SK-N-SH (cell line): ENCODE data around the gene MAP3K5. TPM values are rescaled to one million over a fixed set of nuclear protein-coding genes. Genes with fewer than 3 reads are reported as not detected.

Experiments
- CTCF ChIA-PET: fragments of 300-600, 350-600 bp; formaldehyde crosslinking; extraction: SDS; loops from one replicate; lab custom pipeline; 2021; lab: Yijun Ruan, JAX
- POLR2A ChIA-PET: fragments of 350-600 bp; sonication (Branson Sonifier 250); formaldehyde crosslinking; extraction: SDS; loops from one replicate; lab custom pipeline; 2020; ENCODE audit warnings: antibody characterized with exemption, inconsistent platforms; lab: Yijun Ruan, JAX
- DNase-seq: peaks from one replicate; pipeline ENCODE4 v3.0.0; 2012
- H2AFZ ChIP-seq: fragments of 200-600 bp; sonication (generic); 2 replicates; pipeline ENCODE4 v1.8.1; 2016; ENCODE audit warnings: antibody characterized with exemption, mild to moderate bottlenecking, low read depth
- H3F3A ChIP-seq: fragments of 200-600 bp; sonication (generic); replicated peaks from 2 replicates; pipeline ENCODE3; 2016; ENCODE audit warnings: antibody characterized with exemption, mild to moderate bottlenecking; ENCODE audit not compliant: insufficient read depth
- H3K27ac ChIP-seq, 2 experiments: fragments of 200-500 bp in 1 of 2; fragments of 200-600 bp in 1 of 2; sonication (Bioruptor generic) in 1 of 2; sonication (generic), shearing (Covaris generic) in 1 of 2; 2 replicates each; pipeline versions ENCODE4 v1.5.1 to v1.6.1; 2014 to 2016; ENCODE audit warnings: low read depth in 2 of 2, inconsistent platforms in 1 of 2, low read length in 1 of 2, mild to moderate bottlenecking in 1 of 2, mixed read lengths in 1 of 2
- H3K27me3 ChIP-seq: fragments of 200-600 bp; sonication (generic), shearing (Covaris generic); 2 replicates; pipeline ENCODE4 v1.6.1; 2016; ENCODE audit warnings: mixed run types; ENCODE audit not compliant: insufficient read depth
- H3K36me3 ChIP-seq, 2 experiments: fragments of 200-500 bp in 1 of 2; fragments of 200-600 bp in 1 of 2; sonication (Bioruptor generic) in 1 of 2; sonication (generic) in 1 of 2; replicated peaks in 1 of 2; 2 replicates each; pipeline versions ENCODE3 to v1.5.1; 2014 to 2016; ENCODE audit warnings: low read length in 1 of 2, mild to moderate bottlenecking in 1 of 2; ENCODE audit not compliant: insufficient read depth in 2 of 2, control insufficient read depth in 1 of 2
- H3K4me1 ChIP-seq, 2 experiments: fragments of 200-500 bp in 1 of 2; fragments of 200-600 bp in 1 of 2; sonication (Bioruptor generic) in 1 of 2; sonication (generic), shearing (Covaris generic) in 1 of 2; 2 replicates each; pipeline versions ENCODE4 v1.5.1 to v1.6.1; 2014 to 2016; ENCODE audit warnings: low read depth in 1 of 2, low read length in 1 of 2, mixed run types in 1 of 2; ENCODE audit not compliant: insufficient read depth in 2 of 2, control insufficient read depth in 1 of 2
- H3K4me2 ChIP-seq: fragments of 200-600 bp; sonication (generic), shearing (Covaris generic); 2 replicates; pipeline ENCODE4 v1.6.1; 2017; ENCODE audit warnings: mixed run types
- H3K4me3 ChIP-seq, 2 experiments: fragments of 200-500 bp in 1 of 2; fragments of 200-600 bp in 1 of 2; sonication (Bioruptor generic) in 1 of 2; sonication (generic), shearing (Covaris generic) in 1 of 2; 2 replicates each; pipeline versions ENCODE4 v1.5.1 to v1.8.1; 2014 to 2016; ENCODE audit warnings: low read depth in 2 of 2, inconsistent platforms in 1 of 2, low read length in 1 of 2, mild to moderate bottlenecking in 1 of 2, mixed read lengths in 1 of 2, moderate library complexity in 1 of 2
- H3K79me2 ChIP-seq: fragments of 200-600 bp; sonication (generic); 2 replicates; pipeline ENCODE4 v1.8.1; 2017; ENCODE audit warnings: mild to moderate bottlenecking; ENCODE audit not compliant: insufficient read depth
- H3K9ac ChIP-seq: fragments of 200-600 bp; sonication (generic); 2 replicates; pipeline ENCODE4 v1.6.1; 2017; ENCODE audit warnings: mixed run types
- H3K9me2 ChIP-seq: fragments of 200-600 bp; sonication (generic); 2 replicates; pipeline ENCODE4 v1.6.1; 2017; ENCODE audit warnings: mixed run types
- H3K9me3 ChIP-seq: fragments of 200-600 bp; sonication (generic); 2 replicates; pipeline ENCODE4 v1.6.1; 2017; ENCODE audit warnings: mixed run types, mild to moderate bottlenecking, moderate library complexity
- H4K20me1 ChIP-seq: fragments of 200-600 bp; sonication (generic); 2 replicates; pipeline ENCODE4 v1.6.1; 2017; ENCODE audit warnings: mild to moderate bottlenecking, mixed run types; ENCODE audit not compliant: insufficient read depth
- ELF1 ChIP-seq: IDR thresholded peaks from 2 replicates; pipeline ENCODE4 v1.4.0; 2012
- EZH2phosphoT487 ChIP-seq: fragments of 200-600 bp; sonication (generic); IDR thresholded peaks from 2 replicates; pipeline ENCODE4 v1.6.1; 2017; ENCODE audit warnings: low read depth, mixed run types, mild to moderate bottlenecking, antibody characterized with exemption, moderate library complexity, borderline replicate concordance
- FOXM1 ChIP-seq: IDR thresholded peaks from 2 replicates; pipeline ENCODE4 v1.4.0; 2012; ENCODE audit warnings: low read depth, mild to moderate bottlenecking
- GATA2 ChIP-seq: sonication (generic); formaldehyde crosslinking; IDR thresholded peaks from 2 replicates; pipeline ENCODE4 v1.5.0; 2020; ENCODE audit warnings: mild to moderate bottlenecking, missing genetic modification reagents
- MEF2A ChIP-seq: IDR thresholded peaks from 2 replicates; pipeline ENCODE4 v1.4.0; 2012; ENCODE audit warnings: low read depth, borderline replicate concordance
- MXI1 ChIP-seq: IDR thresholded peaks from 2 replicates; pipeline ENCODE4 v1.6.1; 2012; ENCODE audit warnings: mild to moderate bottlenecking, low read depth, low read length, improper control_type of control experiment
- NFIC ChIP-seq: IDR thresholded peaks from 2 replicates; pipeline ENCODE4 v1.4.0; 2012; ENCODE audit warnings: borderline replicate concordance
- NRF1 ChIP-seq: IDR thresholded peaks from 2 replicates; pipeline ENCODE4 v1.6.1; 2012; ENCODE audit warnings: low read depth, mild to moderate bottlenecking, low read length
- POLR2AphosphoS5 ChIP-seq: IDR thresholded peaks from 2 replicates; pipeline ENCODE4 v1.6.1; 2012; ENCODE audit warnings: low read depth, low read length
- RAD21 ChIP-seq: IDR thresholded peaks from 2 replicates; pipeline ENCODE4 v1.6.1; 2012; ENCODE audit warnings: mild to moderate bottlenecking, low read length
- RFX5 ChIP-seq: IDR thresholded peaks from 2 replicates; pipeline ENCODE4 v1.6.1; 2012; ENCODE audit warnings: mild to moderate bottlenecking, improper control_type of control experiment, low read length
- SIN3A ChIP-seq: IDR thresholded peaks from 2 replicates; pipeline ENCODE4 v1.6.1; 2012; ENCODE audit warnings: low read depth, mild to moderate bottlenecking, low read length, moderate library complexity, borderline replicate concordance
- SMC3 ChIP-seq: IDR thresholded peaks from 2 replicates; pipeline ENCODE4 v1.6.1; 2012; ENCODE audit warnings: low read depth, low read length, improper control_type of control experiment
- TAF1 ChIP-seq: IDR thresholded peaks from 2 replicates; pipeline ENCODE4 v1.6.1; 2012; ENCODE audit warnings: low read depth, mild to moderate bottlenecking, low read length, moderate library complexity, borderline replicate concordance
- YY1 ChIP-seq: IDR thresholded peaks from 2 replicates; pipeline ENCODE4 v1.4.0; 2012; ENCODE audit warnings: low read depth, mild to moderate bottlenecking
- WGBS: methylation state at CpG from one replicate; pipeline ENCODE4 v1.1.6; 2017; ENCODE audit warnings: low lambda C conversion rate; 5-methylcytosine and 5-hydroxymethylcytosine counted together
- polyA plus RNA-seq, 3 experiments: library from polyadenylated mRNA; depleted of rRNA; stranded (reverse); fragments of >200 nt; gene quantifications; 2 replicates each; pipeline ENCODE4 v1.2.3, GENCODE V29; 2012
- TF ChIP-seq, protein P1 (sequence below): IDR thresholded peaks from 2 replicates; pipeline ENCODE4 v1.4.0; 2012; ENCODE audit warnings: low read depth, borderline replicate concordance
- TF ChIP-seq, protein P2 (sequence below): fragments of 150-350 bp; IDR thresholded peaks from 2 replicates; pipeline ENCODE4 v1.6.1; 2016; ENCODE audit warnings: mild to moderate bottlenecking, low read depth, low read length
- TF ChIP-seq, protein P3 (sequence below): IDR thresholded peaks from 2 replicates; pipeline ENCODE4; 2012
- TF ChIP-seq, protein P4 (sequence below): fragments of 200-600 bp; sonication (generic); IDR thresholded peaks from 2 replicates; pipeline ENCODE4 v1.6.1; 2017; ENCODE audit warnings: antibody characterized with exemption, mild to moderate bottlenecking, moderate library complexity
- TF ChIP-seq, protein P5 (sequence below): fragments of 150-350 bp; IDR thresholded peaks from 2 replicates; pipeline ENCODE4 v1.6.1; 2017; ENCODE audit warnings: antibody characterized with exemption, low read length, low read depth, borderline replicate concordance
- TF ChIP-seq, protein P6 (sequence below): IDR thresholded peaks from 2 replicates; pipeline ENCODE4 v1.4.0; 2012; ENCODE audit warnings: low read depth, borderline replicate concordance

Gene MAP3K5
- polyA plus RNA-seq, 1 of the 3 experiments (the other 2 are of a cell fraction), result 1.4 TPM

DNA sequence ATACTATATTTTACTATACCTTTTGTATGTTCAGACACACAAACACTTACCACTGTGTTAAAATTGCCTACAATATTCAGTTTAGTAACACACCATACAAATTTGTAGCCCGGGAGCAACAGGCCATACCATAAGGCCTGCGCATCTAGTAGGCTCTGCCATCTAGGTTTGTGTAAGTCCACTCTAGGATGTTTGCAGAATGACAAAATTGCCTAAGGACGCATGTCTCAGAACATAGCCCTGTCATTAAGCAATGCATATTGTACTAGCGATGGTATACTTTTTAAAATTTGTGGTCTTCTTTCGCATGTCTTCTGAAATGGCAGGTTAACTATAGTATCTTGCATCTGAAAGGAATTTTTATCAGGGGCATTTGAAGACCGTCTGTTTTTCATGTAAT, 215.5 kb downstream of the MAP3K5 start:
- CTCF ChIA-PET, result no interaction called here
- Histone ChIP-seq H3K27ac (no peak overlapping the region), H3K79me2 (no peaks in the 10 kb centered on the region), H3K9me2 (no peaks in the 10 kb centered on the region), H3K4me2 (no peak overlapping the region), H2AFZ (no peak overlapping the region), H3K4me3 (no peak overlapping the region), H3F3A (no peaks in the 10 kb centered on the region), H4K20me1 (no peaks in the 10 kb centered on the region), H3K4me1 (no peaks in the 10 kb centered on the region), H3K27me3 (no peaks in the 10 kb centered on the region), H3K9ac (no peak overlapping the region), H3K9me3 (no peaks in the 10 kb centered on the region), H3K36me3 (peaks cover 0 to 13% of the 10 kb centered on the region in 2 experiments)
- TF ChIP-seq RAD21, result no peak
- no peak for DNase-seq
- WGBS, result 88% methylated on average over 6 of the region's 6 CpGs
- POLR2A ChIA-PET, result no interaction called here

DNA sequence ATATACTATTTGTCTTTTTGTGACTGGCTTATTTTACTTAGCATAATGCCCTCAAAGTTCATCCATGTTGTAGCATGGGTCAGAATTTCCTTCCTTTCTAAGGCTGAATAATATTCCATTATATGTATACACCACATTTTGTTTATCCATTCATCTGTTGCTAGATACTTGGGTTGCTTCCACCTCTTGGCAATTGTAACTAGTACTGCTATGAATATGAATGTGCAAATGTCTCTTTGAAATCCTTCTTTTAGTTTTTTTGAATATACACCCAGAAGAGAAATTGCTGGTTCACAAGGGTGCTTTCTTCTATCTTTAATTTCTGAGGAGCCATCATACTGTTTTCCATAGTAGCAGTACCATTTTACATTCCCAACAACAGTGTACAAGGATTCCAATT, 220.8 kb downstream of the MAP3K5 start:
- H2AFZ ChIP-seq, result no peak overlapping the region
- H3K9me3 ChIP-seq, result no peaks in the 10 kb centered on the region
- no peak for DNase-seq
- CTCF ChIA-PET, result no interaction called here
- H3K79me2 ChIP-seq, result no peaks in the 10 kb centered on the region
- H3K27ac ChIP-seq, result no peak overlapping the region
- H3F3A ChIP-seq, result peaks cover 3% of the 10 kb centered on the region
- TF ChIP-seq NRF1, result no peak
- TF ChIP-seq, protein P1, sequence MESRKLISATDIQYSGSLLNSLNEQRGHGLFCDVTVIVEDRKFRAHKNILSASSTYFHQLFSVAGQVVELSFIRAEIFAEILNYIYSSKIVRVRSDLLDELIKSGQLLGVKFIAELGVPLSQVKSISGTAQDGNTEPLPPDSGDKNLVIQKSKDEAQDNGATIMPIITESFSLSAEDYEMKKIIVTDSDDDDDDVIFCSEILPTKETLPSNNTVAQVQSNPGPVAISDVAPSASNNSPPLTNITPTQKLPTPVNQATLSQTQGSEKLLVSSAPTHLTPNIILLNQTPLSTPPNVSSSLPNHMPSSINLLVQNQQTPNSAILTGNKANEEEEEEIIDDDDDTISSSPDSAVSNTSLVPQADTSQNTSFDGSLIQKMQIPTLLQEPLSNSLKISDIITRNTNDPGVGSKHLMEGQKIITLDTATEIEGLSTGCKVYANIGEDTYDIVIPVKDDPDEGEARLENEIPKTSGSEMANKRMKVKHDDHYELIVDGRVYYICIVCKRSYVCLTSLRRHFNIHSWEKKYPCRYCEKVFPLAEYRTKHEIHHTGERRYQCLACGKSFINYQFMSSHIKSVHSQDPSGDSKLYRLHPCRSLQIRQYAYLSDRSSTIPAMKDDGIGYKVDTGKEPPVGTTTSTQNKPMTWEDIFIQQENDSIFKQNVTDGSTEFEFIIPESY, result no peak
- no peak for TF ChIP-seq TAF1
- no peak for TF ChIP-seq ELF1
- no peak for TF ChIP-seq RFX5
- TF ChIP-seq, protein P2, sequence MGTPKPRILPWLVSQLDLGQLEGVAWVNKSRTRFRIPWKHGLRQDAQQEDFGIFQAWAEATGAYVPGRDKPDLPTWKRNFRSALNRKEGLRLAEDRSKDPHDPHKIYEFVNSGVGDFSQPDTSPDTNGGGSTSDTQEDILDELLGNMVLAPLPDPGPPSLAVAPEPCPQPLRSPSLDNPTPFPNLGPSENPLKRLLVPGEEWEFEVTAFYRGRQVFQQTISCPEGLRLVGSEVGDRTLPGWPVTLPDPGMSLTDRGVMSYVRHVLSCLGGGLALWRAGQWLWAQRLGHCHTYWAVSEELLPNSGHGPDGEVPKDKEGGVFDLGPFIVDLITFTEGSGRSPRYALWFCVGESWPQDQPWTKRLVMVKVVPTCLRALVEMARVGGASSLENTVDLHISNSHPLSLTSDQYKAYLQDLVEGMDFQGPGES, result no peak
- TF ChIP-seq, protein P3, sequence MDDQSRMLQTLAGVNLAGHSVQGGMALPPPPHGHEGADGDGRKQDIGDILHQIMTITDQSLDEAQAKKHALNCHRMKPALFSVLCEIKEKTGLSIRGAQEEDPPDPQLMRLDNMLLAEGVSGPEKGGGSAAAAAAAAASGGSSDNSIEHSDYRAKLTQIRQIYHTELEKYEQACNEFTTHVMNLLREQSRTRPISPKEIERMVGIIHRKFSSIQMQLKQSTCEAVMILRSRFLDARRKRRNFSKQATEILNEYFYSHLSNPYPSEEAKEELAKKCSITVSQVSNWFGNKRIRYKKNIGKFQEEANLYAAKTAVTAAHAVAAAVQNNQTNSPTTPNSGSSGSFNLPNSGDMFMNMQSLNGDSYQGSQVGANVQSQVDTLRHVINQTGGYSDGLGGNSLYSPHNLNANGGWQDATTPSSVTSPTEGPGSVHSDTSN, result no peak
- TF ChIP-seq SMC3, result no peak
- no peak for TF ChIP-seq SIN3A
- TF ChIP-seq, protein P4, sequence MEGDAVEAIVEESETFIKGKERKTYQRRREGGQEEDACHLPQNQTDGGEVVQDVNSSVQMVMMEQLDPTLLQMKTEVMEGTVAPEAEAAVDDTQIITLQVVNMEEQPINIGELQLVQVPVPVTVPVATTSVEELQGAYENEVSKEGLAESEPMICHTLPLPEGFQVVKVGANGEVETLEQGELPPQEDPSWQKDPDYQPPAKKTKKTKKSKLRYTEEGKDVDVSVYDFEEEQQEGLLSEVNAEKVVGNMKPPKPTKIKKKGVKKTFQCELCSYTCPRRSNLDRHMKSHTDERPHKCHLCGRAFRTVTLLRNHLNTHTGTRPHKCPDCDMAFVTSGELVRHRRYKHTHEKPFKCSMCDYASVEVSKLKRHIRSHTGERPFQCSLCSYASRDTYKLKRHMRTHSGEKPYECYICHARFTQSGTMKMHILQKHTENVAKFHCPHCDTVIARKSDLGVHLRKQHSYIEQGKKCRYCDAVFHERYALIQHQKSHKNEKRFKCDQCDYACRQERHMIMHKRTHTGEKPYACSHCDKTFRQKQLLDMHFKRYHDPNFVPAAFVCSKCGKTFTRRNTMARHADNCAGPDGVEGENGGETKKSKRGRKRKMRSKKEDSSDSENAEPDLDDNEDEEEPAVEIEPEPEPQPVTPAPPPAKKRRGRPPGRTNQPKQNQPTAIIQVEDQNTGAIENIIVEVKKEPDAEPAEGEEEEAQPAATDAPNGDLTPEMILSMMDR, result no peak
- TF ChIP-seq NFIC, result no peak
- no peak for TF ChIP-seq EZH2phosphoT487
- no peak for TF ChIP-seq GATA2
- TF ChIP-seq MEF2A, result no peak
- TF ChIP-seq MXI1, result no peak
- TF ChIP-seq, protein P5, sequence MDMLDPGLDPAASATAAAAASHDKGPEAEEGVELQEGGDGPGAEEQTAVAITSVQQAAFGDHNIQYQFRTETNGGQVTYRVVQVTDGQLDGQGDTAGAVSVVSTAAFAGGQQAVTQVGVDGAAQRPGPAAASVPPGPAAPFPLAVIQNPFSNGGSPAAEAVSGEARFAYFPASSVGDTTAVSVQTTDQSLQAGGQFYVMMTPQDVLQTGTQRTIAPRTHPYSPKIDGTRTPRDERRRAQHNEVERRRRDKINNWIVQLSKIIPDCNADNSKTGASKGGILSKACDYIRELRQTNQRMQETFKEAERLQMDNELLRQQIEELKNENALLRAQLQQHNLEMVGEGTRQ, result no peak
- TF ChIP-seq, protein P6, sequence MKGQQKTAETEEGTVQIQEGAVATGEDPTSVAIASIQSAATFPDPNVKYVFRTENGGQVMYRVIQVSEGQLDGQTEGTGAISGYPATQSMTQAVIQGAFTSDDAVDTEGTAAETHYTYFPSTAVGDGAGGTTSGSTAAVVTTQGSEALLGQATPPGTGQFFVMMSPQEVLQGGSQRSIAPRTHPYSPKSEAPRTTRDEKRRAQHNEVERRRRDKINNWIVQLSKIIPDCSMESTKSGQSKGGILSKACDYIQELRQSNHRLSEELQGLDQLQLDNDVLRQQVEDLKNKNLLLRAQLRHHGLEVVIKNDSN, result no peak
- TF ChIP-seq YY1, result no peak
- TF ChIP-seq FOXM1, result no peak
- TF ChIP-seq POLR2AphosphoS5, result no peak
- H4K20me1 ChIP-seq, result no peaks in the 10 kb centered on the region
- no peak overlapping the region for H3K9ac ChIP-seq
- H3K4me3 ChIP-seq, result no peak overlapping the region; a peak in 1 of 4 replicates
- H3K27me3 ChIP-seq, result no peaks in the 10 kb centered on the region
- H3K4me1 ChIP-seq, result no peaks in the 10 kb centered on the region
- H3K36me3 ChIP-seq, result peaks cover 0 to 16% of the 10 kb centered on the region in 2 experiments
- H3K9me2 ChIP-seq, result no peaks in the 10 kb centered on the region
- POLR2A ChIA-PET, result no interaction called here
- no peak overlapping the region for H3K4me2 ChIP-seq
